HS-27A (cell line): Measurements from ENCODE around the gene TNF.
"Not testable (repeated sequence)": the region's sequence is repeated elsewhere in the genome, so short reads cannot be mapped to it uniquely, and the experiment has no call there.

Source experiments
- DNase-seq: peaks from one replicate; pipeline ENCODE4 v3.0.0-alpha.2; 2012; ENCODE audit warnings: low read depth, missing footprints

Gene TNF

DNA sequence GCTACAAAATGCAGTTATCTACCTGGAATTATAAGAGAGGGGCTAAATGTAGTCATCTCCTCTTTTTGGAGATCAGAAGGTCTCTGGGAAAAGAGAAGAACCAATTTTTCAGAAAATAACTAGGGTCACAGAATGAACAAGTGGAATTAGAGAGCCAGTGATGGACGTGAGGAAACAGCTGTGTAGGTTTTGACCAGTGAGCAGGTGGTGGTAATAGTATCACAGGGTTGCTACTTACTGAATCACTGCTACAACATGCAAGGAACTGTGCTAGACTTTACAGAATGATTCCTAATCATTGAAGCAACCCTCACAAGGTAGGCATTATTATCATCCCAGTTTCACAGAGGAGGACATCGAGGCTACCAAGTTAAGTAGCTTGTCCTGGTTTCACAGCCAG lies 30.7 kb upstream of the TNF start:
- no peak for DNase-seq

DNA sequence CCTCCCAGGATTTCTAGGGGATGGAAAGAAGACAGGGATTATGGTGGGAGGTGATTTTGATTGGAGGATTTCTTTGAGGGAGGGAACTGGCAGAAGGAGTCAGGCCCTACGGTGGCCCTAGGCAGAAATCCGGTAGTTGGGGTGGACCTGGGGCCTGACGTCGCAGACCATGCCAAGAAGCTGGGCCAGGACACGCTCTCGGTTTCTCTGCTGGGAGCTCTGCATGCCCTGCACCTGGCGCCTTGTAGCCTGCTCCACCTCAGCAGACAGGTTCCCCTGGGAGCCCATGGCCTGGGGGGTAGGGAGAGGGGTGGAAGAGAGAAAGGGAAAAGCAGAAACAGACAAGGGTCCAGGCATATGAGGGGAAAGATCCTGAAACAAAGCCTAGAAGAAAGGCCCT lies 30.1 kb upstream of the TNF start:
- no peak for DNase-seq

DNA sequence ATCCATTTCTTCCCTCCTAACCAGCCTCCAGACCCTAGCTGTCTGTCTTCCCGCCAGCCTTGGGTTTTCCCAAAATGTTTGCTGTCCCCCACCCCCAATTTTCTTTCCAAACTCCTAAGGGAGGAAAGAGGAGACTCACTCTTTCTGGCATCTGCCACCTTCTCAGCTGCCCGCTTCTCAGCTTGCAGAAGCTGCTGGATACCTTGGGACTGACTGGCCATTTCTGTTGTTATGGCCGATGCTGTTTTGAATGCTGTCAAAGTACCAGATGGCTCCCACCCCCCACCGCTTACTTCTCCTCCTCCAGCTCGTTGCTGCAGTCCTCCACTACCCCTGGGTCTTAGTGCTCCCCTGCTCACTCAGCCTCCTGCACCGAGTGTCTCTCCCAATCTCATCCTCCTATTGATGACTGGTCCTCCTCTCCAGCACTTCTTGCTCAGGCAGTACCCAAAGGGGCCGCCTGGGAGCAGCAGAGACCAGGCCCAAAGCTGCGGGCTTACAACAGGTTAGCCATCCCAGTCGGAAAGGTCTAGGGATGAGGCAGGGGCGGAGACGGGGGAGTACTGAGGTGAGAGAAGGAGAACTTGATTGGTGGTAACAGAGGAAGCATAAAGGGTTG lies 28.9 kb upstream of the TNF start, which contains the start of gene ATP6V1G2:
ATP6V1G2 (minus strand) TSS at position 270 of the 619 bp plus-strand sequence; CDS start at position 221, 49 bp downstream.
- peak; percentile 82 for DNase-seq

DNA sequence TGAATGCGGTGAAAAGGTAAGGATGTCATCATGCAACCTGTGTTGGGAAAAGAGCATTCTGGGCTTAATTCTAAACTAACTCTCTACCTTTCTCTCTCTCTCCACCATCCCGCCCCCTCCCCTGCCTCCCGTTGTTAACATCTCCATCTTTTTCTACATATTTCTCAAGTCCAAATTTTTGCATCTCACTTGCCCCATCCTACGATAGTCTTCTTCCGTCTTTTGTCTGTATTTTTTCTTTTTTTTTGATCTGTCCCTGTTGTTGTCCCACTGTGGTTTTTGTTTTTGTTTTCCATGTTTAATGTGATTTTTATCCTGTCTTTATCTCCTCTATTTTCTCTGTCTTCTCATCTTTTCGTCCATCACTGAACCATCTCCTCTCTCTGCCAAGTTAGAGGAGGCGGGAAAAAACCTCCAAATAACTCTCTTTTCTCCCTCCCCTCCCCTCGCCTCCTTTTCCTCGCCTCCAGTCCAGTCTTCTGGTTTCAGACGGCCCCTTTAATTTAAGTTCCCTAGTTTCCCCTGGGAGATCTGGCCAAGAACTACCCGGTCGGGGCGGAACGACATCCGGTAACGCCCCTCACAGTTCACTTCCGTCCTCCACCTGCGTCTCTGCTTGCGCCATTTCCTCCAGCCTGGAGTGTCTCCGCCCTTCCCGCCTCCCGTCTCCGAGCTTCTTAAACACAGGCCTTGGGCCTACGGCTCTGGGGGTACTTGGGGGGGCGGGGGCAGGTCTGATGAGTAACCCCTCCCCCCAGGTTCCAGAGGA lies 28.2 kb upstream of the TNF start, which contains the start of gene NFKBIL1:
NFKBIL1 (plus strand) TSS at position 651 of the 769 bp plus-strand sequence; CDS start at position 738, 87 bp downstream.
- DNase-seq = peak; percentile 96

DNA sequence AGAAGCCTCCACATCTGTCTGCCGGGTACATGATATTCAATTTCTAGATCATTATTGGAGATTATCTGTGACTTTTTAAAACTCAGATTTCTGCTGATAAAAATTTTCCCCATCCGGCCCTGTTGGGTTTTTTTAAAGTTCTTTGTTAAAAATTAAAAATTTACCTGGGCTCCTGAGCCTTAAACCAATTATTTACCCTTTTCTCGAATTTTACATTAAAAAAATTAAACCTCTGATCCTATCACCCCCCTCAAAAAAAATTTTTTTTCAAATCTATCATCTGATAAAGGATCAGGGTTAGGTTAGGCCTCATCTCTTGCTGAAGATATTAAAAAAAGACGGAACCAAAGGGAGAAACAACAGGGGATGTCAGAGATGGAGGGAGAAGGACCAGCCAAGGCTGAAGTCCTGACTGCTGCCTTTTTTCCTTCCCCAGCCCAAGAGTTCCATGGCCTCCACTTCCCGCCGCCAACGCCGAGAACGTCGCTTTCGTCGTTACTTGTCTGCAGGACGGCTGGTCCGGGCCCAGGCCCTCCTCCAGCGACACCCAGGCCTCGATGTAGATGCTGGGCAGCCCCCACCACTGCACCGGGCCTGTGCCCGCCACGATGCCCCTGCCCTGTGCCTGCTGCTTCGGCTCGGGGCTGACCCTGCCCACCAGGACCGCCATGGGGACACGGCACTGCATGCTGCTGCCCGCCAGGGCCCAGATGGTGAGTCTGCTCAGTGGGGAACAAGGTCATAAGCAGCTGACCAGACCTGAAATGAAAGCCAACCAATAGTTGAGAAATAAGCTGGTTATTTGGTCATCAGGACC lies 27.4 kb upstream of the TNF start:
- DNase-seq = no peak

DNA sequence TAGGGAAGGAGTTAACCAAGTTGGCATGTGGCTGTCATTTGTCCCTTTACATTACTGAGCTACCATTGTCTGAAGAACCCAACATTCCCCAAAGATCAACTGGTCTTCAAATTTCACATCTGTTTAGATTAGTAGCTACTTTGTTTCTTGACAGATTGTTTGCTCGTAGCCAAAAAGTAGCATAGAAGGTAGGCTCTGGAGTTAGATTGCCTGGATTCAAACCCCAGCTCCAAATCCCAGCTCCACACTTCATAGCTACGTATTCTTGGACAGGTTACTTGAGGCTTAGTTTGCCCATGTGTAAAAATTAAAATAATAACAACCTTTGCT lies 26.9 kb upstream of the TNF start:
- no peak for DNase-seq

DNA sequence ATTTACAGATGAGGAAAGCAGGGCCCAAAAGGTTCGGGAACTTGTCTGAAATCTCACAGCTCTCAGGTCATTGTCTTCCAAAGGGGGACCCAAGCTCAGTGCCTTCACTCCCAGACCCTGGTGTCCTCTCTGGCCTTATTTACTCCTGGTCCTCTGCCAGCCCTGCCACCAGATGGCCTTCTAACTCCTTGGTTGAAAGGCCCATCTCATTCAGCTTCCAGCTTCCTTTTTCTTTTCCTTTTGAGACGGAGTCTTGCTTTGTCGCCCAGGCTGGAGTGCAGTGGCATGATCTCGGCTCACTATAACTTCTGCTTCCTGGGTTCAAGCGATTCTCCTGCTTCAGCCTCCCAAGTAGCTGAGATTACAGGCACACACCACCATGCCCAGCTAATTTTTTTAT lies 24.0 kb upstream of the TNF start:
- DNase-seq = not testable (repeated sequence)

DNA sequence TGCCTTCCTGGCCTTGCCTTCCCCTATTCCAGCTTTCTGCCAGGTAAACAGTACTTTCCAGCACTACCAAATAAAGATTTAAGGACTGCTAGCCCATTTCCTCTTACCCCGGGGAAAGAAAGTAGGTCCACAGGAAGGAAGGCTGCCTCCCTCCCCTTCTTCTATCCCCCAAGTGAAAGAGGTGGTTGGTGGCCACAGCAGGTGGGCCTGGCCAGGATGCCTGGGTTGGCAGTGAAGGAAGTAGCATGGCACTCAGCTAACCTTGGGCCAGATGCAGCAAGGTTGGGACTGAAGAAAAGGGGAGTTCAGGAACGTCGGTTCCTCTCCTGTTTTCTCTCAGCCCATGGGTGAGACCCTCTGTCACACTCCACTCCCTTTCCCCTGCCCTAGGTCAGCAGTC lies 19.1 kb upstream of the TNF start:
- DNase-seq = no peak

DNA sequence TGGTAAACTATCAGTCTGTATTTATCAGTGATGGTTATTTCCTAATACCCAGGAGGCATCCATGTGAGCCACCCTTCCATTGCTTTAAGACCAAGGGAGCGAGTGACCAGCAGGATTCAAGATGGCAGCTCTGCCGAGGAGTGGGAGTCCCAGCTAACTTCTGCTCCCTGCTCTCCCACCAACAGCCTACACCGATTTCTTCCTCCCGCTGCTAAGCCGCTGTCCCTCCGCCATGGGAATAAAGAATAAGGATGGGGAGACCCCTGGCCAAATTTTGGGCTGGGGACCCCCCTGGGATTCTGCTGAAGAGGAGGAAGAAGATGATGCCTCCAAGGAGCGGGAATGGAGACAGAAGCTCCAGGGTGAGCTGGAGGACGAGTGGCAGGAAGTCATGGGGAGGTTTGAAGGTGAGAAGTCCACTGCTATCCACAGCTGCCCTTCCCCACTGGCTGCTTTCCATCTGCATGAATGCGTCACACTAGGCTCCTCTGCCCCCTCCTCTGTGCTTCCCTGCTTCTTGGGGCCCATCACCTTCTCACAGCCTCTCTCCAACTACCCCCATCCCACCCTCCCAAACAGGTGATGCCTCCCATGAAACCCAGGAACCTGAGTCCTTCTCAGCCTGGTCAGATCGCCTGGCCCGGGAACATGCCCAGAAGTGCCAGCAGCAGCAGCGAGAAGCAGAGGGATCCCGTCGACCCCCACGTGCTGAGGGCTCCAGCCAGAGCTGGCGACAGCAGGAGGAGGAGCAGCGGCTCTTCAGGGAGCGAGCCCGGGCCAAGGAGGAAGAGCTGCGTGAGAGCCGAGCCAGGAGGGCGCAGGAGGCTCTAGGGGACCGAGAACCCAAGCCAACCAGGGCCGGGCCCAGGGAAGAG lies 17.7 kb upstream of the TNF start:
- no peak for DNase-seq

DNA sequence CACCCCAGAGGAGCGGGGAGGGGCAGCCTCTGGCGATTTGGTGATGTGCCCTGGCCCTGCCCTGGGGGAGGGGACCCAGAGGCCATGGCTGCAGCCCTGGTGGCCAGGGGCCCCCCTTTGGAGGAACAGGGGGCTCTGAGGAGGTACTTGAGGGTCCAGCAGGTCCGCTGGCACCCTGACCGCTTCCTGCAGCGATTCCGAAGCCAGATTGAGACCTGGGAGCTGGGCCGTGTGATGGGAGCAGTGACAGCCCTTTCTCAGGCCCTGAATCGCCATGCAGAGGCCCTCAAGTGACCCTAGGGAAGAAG lies 17.1 kb upstream of the TNF start:
- no peak for DNase-seq

DNA sequence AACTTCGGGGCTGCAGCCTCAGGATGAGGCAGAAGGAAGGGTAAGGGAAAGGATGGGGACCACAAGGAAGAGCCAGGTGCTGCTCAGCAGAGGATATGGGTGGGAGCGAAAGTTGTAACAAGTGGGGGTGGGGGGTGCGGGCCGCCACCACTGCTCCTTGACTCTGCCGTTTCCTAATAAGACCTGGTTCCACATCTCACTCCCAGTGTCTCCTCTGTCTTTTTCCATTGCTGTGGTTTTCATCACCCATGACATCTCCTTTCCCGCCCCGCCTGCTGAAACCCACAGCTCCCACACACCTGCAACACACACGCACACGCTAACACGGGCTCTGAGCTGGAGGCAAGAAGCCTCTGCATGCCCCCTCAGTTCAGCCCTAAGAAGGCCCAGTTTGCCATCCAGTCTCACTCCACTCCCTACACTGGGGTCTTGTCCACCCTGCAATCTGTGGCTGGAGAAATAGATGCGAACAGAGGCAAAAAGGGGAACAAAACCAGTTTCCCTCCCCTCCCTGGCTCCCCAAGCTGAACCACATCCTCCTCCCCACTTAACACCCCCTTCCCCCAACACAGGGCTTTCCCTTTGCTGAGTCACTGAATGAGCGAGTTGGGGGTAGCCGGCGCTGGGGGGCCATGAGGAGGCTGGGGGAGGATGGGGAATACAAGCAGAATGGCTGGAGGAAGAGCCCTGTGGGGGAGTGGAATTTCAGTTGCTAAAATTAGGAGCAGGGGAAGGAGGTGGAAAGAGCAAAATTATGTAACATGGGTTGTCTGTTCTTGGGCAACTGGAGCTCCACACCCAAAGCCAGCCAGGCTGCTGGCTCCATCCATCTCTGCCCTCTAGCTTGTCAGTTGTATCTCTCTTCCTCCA lies 16.5 kb upstream of the TNF start:
- no peak for DNase-seq

DNA sequence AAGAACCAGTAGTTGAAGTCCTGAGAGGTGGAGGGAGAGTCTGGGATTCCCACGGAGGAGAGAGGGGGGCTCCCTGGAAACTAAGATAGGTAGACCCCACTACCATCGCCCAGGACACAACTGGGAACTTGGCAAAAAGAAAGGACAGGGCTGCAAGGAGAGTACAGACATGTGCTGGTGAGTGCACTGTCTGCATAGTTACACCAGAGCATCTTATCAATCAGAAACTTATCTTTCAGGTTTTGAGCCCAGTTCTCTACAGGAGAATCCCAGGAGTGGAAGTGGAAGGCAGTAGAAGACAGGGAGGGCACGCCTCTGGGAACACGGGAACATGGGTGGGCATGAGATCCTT lies 15.8 kb upstream of the TNF start:
- no peak for DNase-seq

DNA sequence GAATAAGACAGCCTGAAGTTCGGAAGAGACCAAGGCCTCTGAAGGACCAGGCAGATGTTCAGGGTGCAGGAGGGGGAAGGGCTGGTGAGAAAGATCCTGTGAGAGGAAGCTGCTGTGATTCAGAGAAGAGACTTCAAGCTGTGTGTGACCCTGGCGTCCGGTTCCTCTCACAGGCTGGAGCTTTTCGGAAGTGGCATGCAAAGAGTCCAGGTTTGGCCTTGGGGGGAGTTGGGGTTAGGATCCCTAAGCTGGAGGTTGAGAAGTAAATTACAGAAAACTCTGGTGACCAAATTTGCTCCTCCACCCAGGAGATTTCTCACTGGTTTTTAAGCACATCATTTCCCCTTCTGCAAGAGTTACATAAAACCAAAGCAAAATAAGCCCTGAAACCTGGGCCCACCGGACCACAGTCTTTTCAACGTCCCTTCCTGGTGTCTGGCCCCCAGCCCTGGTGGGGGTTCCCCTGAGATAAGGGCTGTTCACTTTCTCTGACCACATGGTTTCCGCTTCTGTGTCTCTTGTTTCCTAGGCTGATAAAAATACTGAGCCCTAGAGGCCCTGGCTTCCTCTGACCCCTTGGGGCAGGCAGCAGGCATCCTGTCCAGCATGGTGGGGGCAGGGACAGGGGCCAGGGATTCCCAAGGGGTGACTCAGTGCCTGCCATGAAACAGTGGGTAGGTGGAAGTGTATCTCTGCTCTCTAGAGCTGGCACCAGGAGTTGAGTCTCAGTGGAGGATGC lies 15.2 kb upstream of the TNF start:
- peak; percentile 76 for DNase-seq

DNA sequence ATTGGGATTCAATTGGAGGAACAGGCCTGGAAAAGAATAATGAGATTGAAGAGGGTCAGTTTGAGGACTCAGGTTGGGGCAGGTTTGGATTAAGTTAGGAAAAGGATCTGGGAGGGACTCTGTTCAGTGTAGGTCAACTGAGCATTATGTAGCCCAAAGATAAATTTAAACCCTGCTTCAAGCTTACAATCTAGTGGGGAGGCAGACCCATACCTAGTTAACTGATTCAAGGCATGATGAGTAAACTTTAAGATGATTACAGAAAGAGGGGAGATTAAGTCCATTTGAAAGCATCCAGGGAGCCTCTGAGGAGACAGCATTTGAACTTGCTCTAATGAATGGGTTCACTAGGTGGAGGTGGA lies 14.7 kb upstream of the TNF start:
- DNase-seq = no peak

DNA sequence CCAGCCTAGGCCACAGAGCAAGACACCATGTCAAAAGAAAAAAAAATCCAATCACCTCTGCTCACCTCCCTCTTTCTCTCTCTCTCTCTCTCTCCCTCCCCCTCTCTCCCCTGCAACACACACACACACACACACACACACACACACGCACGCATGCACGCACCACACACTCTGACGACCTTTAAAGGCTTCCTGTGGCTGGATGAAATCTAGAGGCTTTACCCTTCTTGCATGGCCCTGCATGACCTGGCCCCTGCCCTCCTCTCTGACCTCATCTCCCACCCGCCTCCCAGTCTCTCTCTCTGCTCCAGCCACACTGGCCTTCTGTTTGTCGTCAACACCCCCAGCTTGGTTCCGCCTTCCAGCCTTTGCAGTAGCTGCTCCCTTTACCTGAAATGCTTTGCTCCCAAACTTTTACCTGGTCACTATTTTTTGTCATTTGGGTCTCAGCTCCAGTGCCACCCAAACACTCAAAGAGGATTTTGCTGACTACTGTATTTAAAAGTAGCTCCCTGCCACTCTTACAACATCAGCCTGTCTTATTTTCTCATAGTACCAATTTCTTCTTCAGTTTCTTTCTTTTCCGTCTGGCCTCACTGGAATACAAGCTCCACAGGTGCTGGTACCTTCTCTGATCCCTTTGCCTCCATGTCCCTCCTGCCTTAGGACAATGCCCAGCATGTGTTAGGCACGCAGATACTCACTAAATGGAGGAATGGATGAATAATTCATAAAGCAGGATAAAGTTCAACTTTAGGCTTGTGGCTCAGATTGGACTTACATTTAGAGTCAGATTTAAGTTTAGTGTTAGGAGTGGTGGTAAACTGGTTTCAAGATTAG lies 7.6 kb upstream of the TNF start:
- DNase-seq = no peak

DNA sequence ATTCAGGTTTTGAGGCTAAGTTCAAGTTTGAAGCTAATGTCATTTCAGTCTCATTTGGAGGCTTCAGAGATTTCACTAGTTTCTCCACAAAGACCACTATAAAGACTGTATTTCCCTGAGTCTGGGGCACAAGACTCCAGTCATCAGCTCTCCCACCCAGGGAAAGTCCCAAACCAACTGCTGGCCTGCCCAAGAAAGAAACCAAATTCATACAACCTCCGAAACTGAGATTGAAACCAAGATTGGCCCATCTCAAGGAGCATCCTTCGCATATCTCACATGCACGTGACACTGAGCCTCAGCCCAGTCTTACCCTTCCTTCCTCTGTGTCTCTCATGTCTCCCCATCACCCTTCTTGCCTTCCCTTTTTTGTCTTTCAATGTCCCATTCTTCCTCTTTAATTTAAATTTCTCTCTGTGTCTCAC lies 6.8 kb upstream of the TNF start:
- DNase-seq = no peak

DNA sequence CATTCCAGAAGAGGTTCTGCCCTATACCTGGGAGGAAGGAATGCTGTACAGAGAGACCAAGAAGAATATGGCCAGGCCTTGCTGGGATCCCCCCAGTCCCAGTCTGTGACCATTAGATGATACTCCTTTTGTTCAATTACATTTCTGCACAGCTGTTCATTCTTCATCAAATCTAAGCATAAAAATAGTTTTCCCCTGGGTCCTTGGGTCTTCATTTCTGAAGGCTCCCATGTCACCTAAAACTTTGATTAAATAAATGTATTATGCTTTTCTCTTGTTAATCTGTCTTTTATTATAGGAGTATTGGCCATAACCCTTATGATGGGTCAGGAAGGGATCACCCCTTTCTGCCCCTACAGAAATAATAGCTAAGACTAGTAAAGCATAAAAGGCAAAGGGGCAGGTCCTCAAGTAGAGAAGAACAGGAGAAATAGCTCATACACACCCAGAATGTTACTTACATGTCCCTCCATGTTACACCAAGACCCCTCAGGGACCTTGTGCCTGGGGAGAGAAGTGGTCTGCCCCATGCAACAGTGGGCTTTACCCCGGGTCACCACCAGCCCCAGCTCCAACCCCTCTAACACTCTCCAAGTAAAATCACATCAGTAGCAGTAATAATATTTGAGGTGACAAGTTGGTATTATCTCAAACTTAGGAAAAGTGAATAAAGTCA lies 5.4 kb upstream of the TNF start:
- DNase-seq = no peak

DNA sequence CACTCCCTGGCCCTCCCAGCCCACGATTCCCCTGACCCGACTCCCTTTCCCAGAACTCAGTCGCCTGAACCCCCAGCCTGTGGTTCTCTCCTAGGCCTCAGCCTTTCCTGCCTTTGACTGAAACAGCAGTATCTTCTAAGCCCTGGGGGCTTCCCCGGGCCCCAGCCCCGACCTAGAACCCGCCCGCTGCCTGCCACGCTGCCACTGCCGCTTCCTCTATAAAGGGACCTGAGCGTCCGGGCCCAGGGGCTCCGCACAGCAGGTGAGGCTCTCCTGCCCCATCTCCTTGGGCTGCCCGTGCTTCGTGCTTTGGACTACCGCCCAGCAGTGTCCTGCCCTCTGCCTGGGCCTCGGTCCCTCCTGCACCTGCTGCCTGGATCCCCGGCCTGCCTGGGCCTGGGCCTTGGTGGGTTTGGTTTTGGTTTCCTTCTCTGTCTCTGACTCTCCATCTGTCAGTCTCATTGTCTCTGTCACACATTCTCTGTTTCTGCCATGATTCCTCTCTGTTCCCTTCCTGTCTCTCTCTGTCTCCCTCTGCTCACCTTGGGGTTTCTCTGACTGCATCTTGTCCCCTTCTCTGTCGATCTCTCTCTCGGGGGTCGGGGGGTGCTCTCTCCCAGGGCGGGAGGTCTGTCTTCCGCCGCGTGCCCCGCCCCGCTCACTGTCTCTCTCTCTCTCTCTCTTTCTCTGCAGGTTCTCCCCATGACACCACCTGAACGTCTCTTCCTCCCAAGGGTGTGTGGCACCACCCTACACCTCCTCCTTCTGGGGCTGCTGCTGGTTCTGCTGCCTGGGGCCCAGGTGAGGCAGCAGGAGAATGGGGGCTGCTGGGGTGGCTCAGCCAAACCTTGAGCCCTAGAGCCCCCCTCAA lies 3.1 kb upstream of the TNF start, which contains the start of gene LTA:
LTA (plus strand) TSS at position 249 of the 871 bp plus-strand sequence; CDS start at position 703, 454 bp downstream.
- DNase-seq = no peak
